ENCODE data around the gene CDH4. TPM values are rescaled to one million over a fixed set of nuclear protein-coding genes. Genes with fewer than 3 reads are reported as not detected.

CDH4 gene
- total RNA-seq, 1 experiment from 2014 or later = not detected

- Histone ChIP-seq H2AFZ (ENCODE audit: low read length) (no peak overlapping the region), H3K36me3 (ENCODE audit: insufficient read depth, low read length) (no peaks in the 10 kb centered on the region), H3K4me3 (ENCODE audit: low read length) (no peak overlapping the region)
These were observed 137.0 kb downstream of the CDH4 start for GRCh38 chr20:61389077-61389476.

GRCh38 chr20:61391185-61391584, 139.1 kb downstream of the CDH4 start:
- no peaks in the 10 kb centered on the region; the same call in 1 of the 2 replicates for H3K9me3 ChIP-seq (ENCODE audit: low read length)
- no peak overlapping the region for H3K4me3 ChIP-seq (ENCODE audit: low read length)
- no peak overlapping the region for H3K9ac ChIP-seq (ENCODE audit: low read length)
- no peaks in the 10 kb centered on the region for H3K4me1 ChIP-seq (ENCODE audit: low read length)
- H3K4me2 ChIP-seq (ENCODE audit: low read depth, low read length, poor library complexity, severe bottlenecking) = no peak overlapping the region
- no peaks in the 10 kb centered on the region for H3K36me3 ChIP-seq (ENCODE audit: insufficient read depth, low read length)
- no peaks in the 10 kb centered on the region for H3K27me3 ChIP-seq (ENCODE audit: low read length)
- H3K27ac ChIP-seq (ENCODE audit: low read length) = no peak overlapping the region
- no peaks in the 10 kb centered on the region for H4K20me1 ChIP-seq (ENCODE audit: insufficient read depth, low read depth, low read length)
- no peaks in the 10 kb centered on the region for H3K79me2 ChIP-seq (ENCODE audit: low read length)
- no peaks in the 10 kb centered on the region for H3K9me2 ChIP-seq (replicated peaks; ENCODE audit: insufficient read depth, low read length)
- no peak for DNase-seq
- no peak overlapping the region for H2AFZ ChIP-seq (ENCODE audit: low read length)

More at GRCh38 chr20:61389077-61389476, 137.0 kb downstream of the CDH4 start:
- Histone ChIP-seq H3K79me2 (ENCODE audit: low read length) (no peaks in the 10 kb centered on the region), H3K9ac (ENCODE audit: low read length) (no peak overlapping the region), H3K4me1 (ENCODE audit: low read length) (no peaks in the 10 kb centered on the region), H3K27me3 (ENCODE audit: low read length) (no peaks in the 10 kb centered on the region), H3K9me2 (replicated peaks; ENCODE audit: insufficient read depth, low read length) (no peaks in the 10 kb centered on the region), H3K9me3 (ENCODE audit: low read length) (no peaks in the 10 kb centered on the region; the same call in 1 of the 2 replicates), H3K4me2 (ENCODE audit: low read depth, low read length, poor library complexity, severe bottlenecking) (no peak overlapping the region), H4K20me1 (ENCODE audit: insufficient read depth, low read depth, low read length) (no peaks in the 10 kb centered on the region), H3K27ac (ENCODE audit: low read length) (no peak overlapping the region)
- DNase-seq = no peak

GRCh38 chr20:61391812-61392520, 139.9 kb downstream of the CDH4 start:
- no peak overlapping the region for H3K9ac ChIP-seq (ENCODE audit: low read length)
- DNase-seq = no peak
- no peaks in the 10 kb centered on the region for H3K36me3 ChIP-seq (ENCODE audit: insufficient read depth, low read length)
- no peaks in the 10 kb centered on the region; the same call in 1 of the 2 replicates for H3K9me3 ChIP-seq (ENCODE audit: low read length)
- H3K27me3 ChIP-seq (ENCODE audit: low read length) = no peaks in the 10 kb centered on the region
- H3K27ac ChIP-seq (ENCODE audit: low read length) = no peak overlapping the region
- H2AFZ ChIP-seq (ENCODE audit: low read length) = no peak overlapping the region
- H3K9me2 ChIP-seq (replicated peaks; ENCODE audit: insufficient read depth, low read length) = no peaks in the 10 kb centered on the region
- H3K79me2 ChIP-seq (ENCODE audit: low read length) = no peaks in the 10 kb centered on the region
- H3K4me3 ChIP-seq (ENCODE audit: low read length) = no peak overlapping the region
- no peaks in the 10 kb centered on the region for H3K4me1 ChIP-seq (ENCODE audit: low read length)
- H3K4me2 ChIP-seq (ENCODE audit: low read depth, low read length, poor library complexity, severe bottlenecking) = no peak overlapping the region
- H4K20me1 ChIP-seq (ENCODE audit: insufficient read depth, low read depth, low read length) = no peaks in the 10 kb centered on the region

- no peaks in the 10 kb centered on the region for H3K4me1 ChIP-seq (ENCODE audit: low read length)
- H3K27ac ChIP-seq (ENCODE audit: low read length) = no peak overlapping the region
- H4K20me1 ChIP-seq (ENCODE audit: insufficient read depth, low read depth, low read length) = no peaks in the 10 kb centered on the region
- H3K27me3 ChIP-seq (ENCODE audit: low read length) = no peaks in the 10 kb centered on the region
- no peak overlapping the region for H3K4me3 ChIP-seq (ENCODE audit: low read length)
- no peak overlapping the region for H3K4me2 ChIP-seq (ENCODE audit: low read depth, low read length, poor library complexity, severe bottlenecking)
- H3K9me3 ChIP-seq (ENCODE audit: low read length) = no peaks in the 10 kb centered on the region; the same call in 1 of the 2 replicates
- DNase-seq = no peak
- no peak overlapping the region for H2AFZ ChIP-seq (ENCODE audit: low read length)
- no peaks in the 10 kb centered on the region for H3K9me2 ChIP-seq (replicated peaks; ENCODE audit: insufficient read depth, low read length)
- no peak overlapping the region for H3K9ac ChIP-seq (ENCODE audit: low read length)
- no peaks in the 10 kb centered on the region for H3K79me2 ChIP-seq (ENCODE audit: low read length)
- H3K36me3 ChIP-seq (ENCODE audit: insufficient read depth, low read length) = no peaks in the 10 kb centered on the region
These were observed 142.2 kb downstream of the CDH4 start for GRCh38 chr20:61394088-61394799.

GRCh38 chr20:61396262-61396848, 144.3 kb downstream of the CDH4 start:
- no peaks in the 10 kb centered on the region for H3K9me3 ChIP-seq (ENCODE audit: low read length)
- H3K4me3 ChIP-seq (ENCODE audit: low read length) = no peak overlapping the region
- H3K9ac ChIP-seq (ENCODE audit: low read length) = no peak overlapping the region
- no peaks in the 10 kb centered on the region for H4K20me1 ChIP-seq (ENCODE audit: insufficient read depth, low read depth, low read length)
- no peaks in the 10 kb centered on the region for H3K36me3 ChIP-seq (ENCODE audit: insufficient read depth, low read length)
- DNase-seq = no peak
- no peak overlapping the region for H2AFZ ChIP-seq (ENCODE audit: low read length)
- H3K9me2 ChIP-seq (replicated peaks; ENCODE audit: insufficient read depth, low read length) = no peaks in the 10 kb centered on the region
- H3K79me2 ChIP-seq (ENCODE audit: low read length) = no peaks in the 10 kb centered on the region
- H3K4me2 ChIP-seq (ENCODE audit: low read depth, low read length, poor library complexity, severe bottlenecking) = no peak overlapping the region
- H3K4me1 ChIP-seq (ENCODE audit: low read length) = no peaks in the 10 kb centered on the region
- H3K27me3 ChIP-seq (ENCODE audit: low read length) = no peaks in the 10 kb centered on the region
- no peak overlapping the region for H3K27ac ChIP-seq (ENCODE audit: low read length)

- no peaks in the 10 kb centered on the region for H3K36me3 ChIP-seq (ENCODE audit: insufficient read depth, low read length)
- H3K4me1 ChIP-seq (ENCODE audit: low read length) = no peaks in the 10 kb centered on the region
- no peaks in the 10 kb centered on the region for H3K79me2 ChIP-seq (ENCODE audit: low read length)
- H3K9me2 ChIP-seq (replicated peaks; ENCODE audit: insufficient read depth, low read length) = no peaks in the 10 kb centered on the region
- H3K9me3 ChIP-seq (ENCODE audit: low read length) = no peaks in the 10 kb centered on the region
- no peak for DNase-seq
- H3K9ac ChIP-seq (ENCODE audit: low read length) = no peak overlapping the region
- no peak overlapping the region for H3K27ac ChIP-seq (ENCODE audit: low read length)
- no peak overlapping the region for H3K4me2 ChIP-seq (ENCODE audit: low read depth, low read length, poor library complexity, severe bottlenecking)
- H2AFZ ChIP-seq (ENCODE audit: low read length) = no peak overlapping the region
- no peaks in the 10 kb centered on the region for H3K27me3 ChIP-seq (ENCODE audit: low read length)
- H3K4me3 ChIP-seq (ENCODE audit: low read length) = no peak overlapping the region
- H4K20me1 ChIP-seq (ENCODE audit: insufficient read depth, low read depth, low read length) = no peaks in the 10 kb centered on the region
These were observed 145.1 kb downstream of the CDH4 start for GRCh38 chr20:61397146-61397545.

GRCh38 chr20:61397790-61398189, 145.7 kb downstream of the CDH4 start:
- H3K9ac ChIP-seq (ENCODE audit: low read length) = no peak overlapping the region
- no peaks in the 10 kb centered on the region for H3K27me3 ChIP-seq (ENCODE audit: low read length)
- H3K4me2 ChIP-seq (ENCODE audit: low read depth, low read length, poor library complexity, severe bottlenecking) = no peak overlapping the region
- no peaks in the 10 kb centered on the region for H3K9me2 ChIP-seq (replicated peaks; ENCODE audit: insufficient read depth, low read length)
- no peaks in the 10 kb centered on the region for H3K9me3 ChIP-seq (ENCODE audit: low read length)
- no peaks in the 10 kb centered on the region for H3K4me1 ChIP-seq (ENCODE audit: low read length)
- no peak overlapping the region for H3K27ac ChIP-seq (ENCODE audit: low read length)
- no peak overlapping the region for H2AFZ ChIP-seq (ENCODE audit: low read length)
- H3K36me3 ChIP-seq (ENCODE audit: insufficient read depth, low read length) = no peaks in the 10 kb centered on the region
- H4K20me1 ChIP-seq (ENCODE audit: insufficient read depth, low read depth, low read length) = no peaks in the 10 kb centered on the region
- H3K79me2 ChIP-seq (ENCODE audit: low read length) = no peaks in the 10 kb centered on the region
- H3K4me3 ChIP-seq (ENCODE audit: low read length) = no peak overlapping the region
- no peak for DNase-seq

GRCh38 chr20:61399433-61399832, 147.4 kb downstream of the CDH4 start:
- Histone ChIP-seq H3K4me3 (ENCODE audit: low read length) (no peak overlapping the region), H3K79me2 (ENCODE audit: low read length) (no peaks in the 10 kb centered on the region), H3K9me2 (replicated peaks; ENCODE audit: insufficient read depth, low read length) (no peaks in the 10 kb centered on the region), H4K20me1 (ENCODE audit: insufficient read depth, low read depth, low read length) (no peaks in the 10 kb centered on the region), H3K4me1 (ENCODE audit: low read length) (no peaks in the 10 kb centered on the region), H3K4me2 (ENCODE audit: low read depth, low read length, poor library complexity, severe bottlenecking) (no peak overlapping the region), H3K36me3 (ENCODE audit: insufficient read depth, low read length) (no peaks in the 10 kb centered on the region), H3K27me3 (ENCODE audit: low read length) (no peaks in the 10 kb centered on the region), H3K27ac (ENCODE audit: low read length) (no peak overlapping the region), H3K9me3 (ENCODE audit: low read length) (no peaks in the 10 kb centered on the region), H2AFZ (ENCODE audit: low read length) (no peak overlapping the region), H3K9ac (ENCODE audit: low read length) (no peak overlapping the region)
- peak; percentile 10 for DNase-seq

Data from Karpas-422 (cell line).